IPS DF 4.7 (cell line): ENCODE results near the gene ENTPD6.

Source experiments
- DNase-seq: peaks from one replicate; pipeline ENCODE4 v3.0.0-alpha.2; 2013; ENCODE audit warnings: low spot score; ENCODE audit errors: extremely low read depth

The ENTPD6 gene

DNA sequence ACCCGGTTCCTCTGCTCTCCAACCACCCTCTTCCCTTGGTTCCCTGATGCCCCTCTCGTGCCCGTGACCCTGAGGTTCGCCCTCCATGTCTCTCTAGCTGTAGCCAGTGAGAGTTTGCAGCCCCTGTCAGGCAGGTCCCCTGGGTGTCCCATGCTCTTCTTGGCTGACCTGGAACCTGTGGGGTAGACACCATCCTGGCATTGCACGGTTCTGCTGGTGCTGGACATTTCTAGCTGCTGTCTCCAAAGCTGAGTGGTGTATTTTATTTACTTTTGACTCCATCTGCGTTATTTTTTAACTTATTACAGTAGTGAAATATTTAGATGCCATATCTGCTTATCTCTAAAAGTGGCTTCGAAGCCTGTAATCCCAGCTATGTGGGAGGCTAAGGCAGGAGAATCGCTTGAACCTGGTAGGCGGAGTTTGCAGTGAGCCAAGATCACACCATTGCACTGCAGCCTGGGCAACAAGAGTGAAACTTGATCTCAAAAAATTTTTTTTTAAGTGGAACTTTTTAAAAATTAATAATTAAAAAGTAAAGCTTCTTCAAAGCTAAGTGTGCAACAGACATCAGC lies 12.5 kb downstream of the ENTPD6 start:
- DNase-seq, result no peak

DNA sequence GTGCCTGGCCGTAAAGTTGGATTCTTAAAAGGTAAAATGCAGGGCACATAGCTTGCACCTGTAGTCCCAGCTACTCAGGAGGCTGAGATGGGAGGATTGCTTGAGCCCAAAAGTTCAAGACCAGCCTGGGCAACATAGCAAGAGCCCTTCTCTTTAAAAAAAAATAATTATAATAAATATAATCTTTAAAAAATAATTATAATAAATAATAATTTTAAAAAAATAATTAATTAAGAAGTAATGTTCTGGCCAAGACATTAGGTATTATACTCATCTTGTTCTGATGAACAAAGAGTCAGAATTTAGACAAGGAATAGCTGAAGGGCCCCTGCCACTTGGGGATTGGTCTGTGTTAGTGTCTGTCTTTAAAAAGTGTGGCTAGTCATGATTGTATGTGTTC lies 13.9 kb downstream of the ENTPD6 start:
- no peak for DNase-seq

DNA sequence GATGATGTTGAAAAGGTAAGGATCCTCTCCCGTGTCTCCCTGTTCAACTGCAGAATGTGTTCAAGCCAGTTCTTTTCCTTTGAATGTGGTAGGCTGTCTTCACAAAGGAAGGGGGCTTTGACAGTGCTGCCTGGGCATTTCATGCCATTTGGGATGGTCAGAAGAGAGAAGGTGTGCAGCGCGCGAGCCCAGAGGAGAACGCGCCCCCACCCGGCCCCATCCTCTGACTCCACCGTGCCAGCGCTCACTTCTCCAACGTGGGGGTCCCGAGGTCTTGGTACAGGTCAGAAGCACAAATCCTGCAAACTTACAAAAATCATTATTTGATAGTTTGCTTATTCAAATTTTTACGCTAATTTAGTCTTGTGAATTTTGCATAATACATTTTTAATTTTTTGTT lies 14.4 kb downstream of the ENTPD6 start:
- no peak for DNase-seq

DNA sequence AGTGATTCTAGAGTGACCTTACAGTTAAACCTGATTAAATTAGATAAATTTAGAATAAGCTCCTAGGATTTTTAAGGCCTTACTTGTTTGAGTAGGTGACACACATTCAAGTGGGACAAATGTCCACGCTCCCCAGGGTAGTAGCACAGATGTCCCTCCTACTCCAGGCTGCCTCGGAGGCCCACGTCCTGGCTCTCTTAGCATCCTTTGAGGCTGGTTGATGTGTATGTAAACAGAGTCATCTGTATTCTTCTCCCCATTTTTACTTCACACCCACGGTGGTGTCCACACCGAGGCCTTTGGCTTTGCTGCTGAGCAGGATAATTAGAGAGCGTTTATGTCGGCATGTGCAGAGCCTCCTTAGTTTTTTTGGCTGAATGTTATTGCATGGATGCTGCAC lies 15.8 kb downstream of the ENTPD6 start:
- DNase-seq, result no peak

DNA sequence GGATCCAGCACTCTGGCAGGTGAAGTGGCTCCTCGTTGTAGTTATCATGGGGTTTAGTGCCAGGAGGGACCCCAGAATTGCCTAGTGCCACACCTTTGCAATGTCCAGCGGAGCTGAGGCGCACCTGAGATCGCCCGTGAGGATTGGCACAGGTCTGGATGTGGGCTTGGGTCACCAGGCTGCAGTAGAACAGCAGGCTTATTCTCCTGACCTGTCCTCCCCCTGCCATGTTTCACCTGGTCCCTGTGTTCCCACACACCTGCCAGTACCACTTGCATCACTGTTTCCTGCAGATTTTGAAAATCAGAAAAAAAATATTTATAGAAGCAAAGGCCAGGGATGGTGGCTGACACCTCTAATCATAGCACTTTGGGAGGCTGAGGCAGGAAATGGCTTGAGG lies 16.7 kb downstream of the ENTPD6 start:
- no peak for DNase-seq

DNA sequence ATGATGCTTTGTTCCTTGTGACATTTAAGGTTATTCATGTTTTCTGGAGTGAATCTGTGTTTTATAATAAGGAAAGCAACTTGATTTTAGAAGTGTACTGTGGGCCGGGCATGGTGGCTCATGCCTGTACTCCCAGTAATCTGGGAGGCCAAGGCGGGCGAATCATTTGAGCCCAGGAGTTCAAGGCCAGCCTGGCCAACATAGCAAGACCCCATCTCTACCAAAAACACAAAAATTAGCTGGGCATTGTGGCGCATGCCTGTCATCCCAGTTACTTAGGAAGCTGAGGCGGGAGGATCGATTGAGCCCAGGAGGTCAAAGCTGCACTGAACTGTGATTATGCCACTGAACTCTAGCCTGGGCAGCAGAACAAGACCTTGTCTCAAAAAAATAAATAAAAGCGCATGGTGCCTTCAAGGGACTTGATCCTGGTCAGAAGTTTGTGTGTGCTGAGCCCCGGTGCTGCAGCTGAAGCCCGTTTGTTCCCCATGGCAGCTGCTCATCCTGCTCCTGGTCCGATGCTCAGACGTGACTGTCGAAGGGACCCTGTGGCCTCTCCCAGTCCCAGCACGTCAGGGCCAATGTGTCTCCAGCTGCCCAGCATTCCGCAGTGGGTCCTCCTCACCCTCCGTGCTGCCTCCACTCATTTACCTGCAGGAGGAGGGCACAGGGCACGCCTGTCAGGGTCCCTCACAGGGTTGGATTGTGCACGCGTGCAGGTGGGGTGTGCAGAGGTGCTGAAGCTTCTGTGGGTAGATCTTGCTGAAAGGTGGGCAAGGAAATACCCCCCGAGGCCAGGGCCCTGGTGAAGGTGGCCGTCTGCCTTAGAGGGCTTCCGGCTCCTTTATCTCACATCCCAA lies 18.3 kb downstream of the ENTPD6 start:
- no peak for DNase-seq

DNA sequence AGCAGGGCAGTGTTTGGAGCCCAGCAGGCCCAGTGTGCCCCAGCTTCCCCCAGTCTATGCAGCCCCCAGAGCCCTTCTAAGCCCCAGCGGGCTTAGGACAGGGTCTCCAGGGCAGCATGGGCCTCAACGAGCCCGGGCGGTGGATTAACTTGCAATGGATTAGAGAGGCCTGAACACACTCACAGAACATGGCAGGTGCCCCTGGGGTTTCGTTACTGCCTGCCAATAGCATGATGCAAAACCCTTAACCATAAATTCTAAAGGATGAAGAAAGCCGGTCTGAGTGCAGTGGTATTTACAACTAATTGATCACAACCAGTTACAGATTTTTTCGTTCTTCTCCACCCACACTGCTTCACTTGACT lies 18.9 kb downstream of the ENTPD6 start:
- no peak for DNase-seq

DNA sequence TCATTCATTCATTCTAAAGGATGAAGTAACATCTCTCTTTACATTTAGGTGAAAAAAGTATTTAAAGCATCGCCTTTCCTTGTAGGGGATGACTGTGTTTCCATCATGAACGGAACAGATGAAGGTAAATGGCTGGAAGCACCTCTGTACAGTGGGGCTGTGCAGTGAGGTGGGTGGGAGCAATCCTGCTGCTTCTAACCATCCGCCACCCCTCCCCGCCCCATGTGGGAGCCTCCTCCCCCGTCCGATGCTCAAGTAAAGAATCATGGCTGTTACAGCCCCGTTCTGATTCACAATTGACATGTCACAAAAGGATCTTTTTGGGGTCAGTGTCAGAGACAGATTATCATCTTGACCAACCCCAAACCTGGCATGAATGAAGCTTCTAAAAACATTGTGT lies 19.3 kb downstream of the ENTPD6 start:
- DNase-seq, result no peak

DNA sequence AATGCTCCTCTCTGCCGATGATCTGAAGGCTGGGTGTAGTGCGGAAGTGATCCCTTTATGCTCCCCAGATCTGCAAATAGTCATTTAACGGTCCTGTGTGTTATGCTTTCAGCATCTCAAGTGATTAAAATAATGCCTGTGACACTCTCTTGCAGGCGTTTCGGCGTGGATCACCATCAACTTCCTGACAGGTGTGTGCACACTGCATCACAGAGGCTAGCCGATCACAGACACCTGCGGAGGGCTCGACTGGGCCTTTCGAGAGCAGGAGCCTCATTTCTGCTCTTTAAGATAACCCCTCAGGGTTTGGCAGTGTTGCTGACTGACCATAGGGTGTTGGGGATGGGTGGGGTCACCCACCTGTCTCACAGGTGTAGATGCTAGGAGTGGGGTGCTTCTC lies 20.0 kb downstream of the ENTPD6 start:
- DNase-seq, result no peak

DNA sequence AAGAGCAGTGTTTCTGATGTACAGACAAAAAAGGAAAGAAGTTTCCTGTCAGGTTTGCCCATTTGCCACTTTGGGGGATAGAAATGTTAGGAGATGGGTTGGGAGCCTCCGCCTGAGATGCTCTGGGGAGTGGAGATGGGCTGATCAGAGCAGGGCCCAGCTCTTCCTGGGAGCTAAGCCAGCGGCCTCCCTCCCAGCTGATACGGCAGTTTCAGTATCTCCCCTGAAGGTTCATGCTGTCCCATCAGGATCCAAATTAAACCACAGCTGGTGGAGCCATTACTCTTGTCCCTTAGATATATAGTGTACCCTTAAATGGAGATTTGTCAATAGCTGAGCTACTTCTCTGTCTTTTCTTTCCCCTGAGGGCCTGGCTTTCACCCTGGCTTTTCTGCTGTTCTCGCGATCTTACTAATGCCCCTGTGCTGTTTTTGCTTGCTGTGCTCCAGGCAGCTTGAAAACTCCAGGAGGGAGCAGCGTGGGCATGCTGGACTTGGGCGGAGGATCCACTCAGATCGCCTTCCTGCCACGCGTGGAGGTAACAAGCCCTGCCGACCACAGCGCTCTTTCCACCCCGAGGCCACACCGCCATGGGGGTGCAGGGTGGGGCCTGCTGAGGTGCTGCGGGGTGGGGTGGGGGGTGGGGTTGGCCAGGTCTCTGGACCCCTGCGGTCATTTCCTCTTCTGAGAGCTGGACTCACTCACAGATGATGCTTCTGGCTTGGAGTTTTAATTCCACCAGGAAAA lies 20.9 kb downstream of the ENTPD6 start:
- no peak for DNase-seq

DNA sequence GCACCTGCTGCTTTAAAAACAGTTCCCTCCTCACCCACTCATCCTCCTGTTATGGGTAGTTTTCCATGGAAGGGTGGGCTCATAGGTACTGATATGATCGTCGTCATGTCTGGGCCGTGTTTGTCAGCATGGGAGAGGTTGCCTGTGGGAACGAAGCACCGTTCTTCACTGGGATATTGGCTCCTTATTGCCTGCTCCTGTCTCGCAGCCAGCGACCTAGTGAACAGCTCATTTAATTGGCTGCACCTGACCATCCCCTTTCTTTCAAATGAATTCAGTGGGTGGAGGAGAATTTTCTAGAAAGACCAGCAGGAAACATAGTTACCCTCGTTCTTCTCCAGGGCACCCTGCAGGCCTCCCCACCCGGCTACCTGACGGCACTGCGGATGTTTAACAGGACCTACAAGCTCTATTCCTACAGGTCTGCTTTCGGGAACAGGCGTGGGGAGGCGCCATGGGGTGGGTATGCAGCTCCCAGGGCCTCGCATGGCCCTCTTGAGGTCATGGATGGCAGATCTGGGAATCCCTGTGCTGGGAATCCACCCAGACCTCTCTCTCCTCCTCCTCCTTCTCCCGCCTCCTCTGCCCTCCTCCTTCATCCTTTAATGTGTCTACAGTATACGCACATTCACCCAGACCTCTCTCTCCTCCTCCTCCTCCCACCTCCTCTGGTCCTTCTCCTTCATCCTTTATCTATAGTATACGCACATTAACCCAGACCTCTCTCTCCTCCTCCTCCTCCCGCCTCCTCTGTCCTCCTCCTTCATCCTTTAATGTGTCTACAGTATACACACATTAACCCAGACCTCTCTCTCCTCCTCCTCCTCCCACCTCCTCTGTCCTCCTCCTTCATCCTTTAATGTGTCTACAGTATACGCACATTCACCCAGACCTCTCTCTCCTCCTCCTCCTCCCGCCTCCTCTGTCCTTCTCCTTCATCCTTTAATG lies 21.9 kb downstream of the ENTPD6 start:
- no peak for DNase-seq

DNA sequence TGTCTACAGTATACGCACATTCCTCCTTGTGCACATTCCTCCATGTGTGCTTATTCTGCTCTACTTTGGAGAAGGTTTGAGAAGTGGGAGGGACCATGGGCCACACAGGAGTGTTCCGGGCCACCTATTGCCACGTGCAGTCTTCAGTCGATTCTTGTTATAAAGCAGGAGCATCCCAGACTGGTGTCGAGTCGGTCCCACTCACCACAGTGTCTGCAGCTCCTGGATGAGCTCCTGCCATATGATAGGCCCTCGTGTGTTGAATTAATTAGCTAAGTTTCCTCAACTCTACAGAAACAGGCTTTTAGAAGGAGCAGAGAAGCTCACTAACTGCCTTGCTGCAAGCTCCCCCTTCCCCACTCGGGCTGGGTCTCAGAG lies 22.6 kb downstream of the ENTPD6 start:
- no peak for DNase-seq

DNA sequence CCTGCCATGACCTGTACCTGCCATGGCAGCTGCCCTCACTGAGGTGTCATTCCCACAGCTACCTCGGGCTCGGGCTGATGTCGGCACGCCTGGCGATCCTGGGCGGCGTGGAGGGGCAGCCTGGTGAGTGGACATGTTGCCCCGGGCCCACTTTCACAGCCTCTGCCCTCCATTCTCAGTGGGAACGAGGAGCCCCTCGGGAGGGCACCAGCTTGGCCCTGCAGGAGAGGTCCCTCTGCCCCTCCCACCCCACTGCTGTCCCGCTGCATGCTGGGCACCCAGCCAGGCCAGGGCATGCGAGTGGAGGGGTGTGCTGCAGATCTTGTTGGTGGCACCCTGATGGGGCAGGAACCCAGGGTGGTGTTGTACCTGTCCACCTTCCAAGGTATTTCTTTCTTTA lies 23.0 kb downstream of the ENTPD6 start:
- no peak for DNase-seq

DNA sequence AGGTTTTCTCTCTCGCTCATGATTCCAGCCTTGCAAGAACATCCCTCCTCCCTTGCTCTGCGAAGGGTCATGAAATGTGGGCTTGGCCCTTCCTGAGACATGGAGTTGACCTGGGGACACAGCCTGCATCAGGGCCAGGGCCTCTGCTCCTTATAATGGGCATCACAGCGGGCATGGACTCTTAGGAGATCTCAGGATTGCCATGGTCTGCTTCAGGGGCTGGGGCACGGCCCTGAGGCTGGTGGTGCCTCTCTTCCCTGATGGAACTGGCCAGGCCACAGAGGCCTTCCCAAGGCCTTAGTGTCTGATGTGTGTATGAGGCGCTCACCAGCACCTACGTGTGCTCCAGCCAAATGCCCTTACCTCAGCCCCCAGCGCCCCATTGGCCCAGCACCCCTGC lies 23.9 kb downstream of the ENTPD6 start:
- DNase-seq, result no peak

DNA sequence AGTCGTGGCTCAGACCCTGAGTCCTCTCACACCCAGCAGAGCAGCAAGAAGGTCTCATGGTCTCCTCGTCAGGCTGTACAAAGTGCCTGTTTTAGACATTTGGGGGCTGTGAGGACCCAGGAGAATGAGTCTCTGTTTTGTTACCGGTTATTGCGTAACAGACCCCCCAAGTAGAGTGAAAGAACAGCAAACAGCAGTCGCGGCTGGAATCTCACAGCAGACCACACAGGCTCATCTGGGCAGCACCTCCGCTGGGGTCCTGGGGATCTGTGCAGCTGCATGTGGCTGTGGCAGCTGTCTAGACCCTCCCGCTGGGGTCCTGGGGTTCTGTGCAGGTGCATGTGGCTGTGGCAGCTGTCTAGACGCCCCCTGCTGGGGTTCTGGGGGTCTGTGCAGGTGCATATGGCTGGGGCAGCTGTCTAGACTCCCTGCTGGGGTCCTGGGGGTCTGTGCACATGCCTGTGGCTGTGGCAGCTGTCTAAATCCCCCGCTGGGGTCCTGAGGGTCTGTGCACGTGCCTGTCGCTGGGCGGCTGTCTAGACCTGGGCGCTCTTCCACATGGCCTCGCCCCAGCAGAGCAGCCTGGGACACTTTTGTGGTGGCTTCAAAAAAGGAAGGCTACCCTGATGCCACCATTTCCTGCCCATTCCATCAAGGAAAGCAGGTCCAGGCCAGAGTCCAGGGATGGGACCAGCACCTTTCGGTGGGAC lies 24.7 kb downstream of the ENTPD6 start:
- no peak for DNase-seq

DNA sequence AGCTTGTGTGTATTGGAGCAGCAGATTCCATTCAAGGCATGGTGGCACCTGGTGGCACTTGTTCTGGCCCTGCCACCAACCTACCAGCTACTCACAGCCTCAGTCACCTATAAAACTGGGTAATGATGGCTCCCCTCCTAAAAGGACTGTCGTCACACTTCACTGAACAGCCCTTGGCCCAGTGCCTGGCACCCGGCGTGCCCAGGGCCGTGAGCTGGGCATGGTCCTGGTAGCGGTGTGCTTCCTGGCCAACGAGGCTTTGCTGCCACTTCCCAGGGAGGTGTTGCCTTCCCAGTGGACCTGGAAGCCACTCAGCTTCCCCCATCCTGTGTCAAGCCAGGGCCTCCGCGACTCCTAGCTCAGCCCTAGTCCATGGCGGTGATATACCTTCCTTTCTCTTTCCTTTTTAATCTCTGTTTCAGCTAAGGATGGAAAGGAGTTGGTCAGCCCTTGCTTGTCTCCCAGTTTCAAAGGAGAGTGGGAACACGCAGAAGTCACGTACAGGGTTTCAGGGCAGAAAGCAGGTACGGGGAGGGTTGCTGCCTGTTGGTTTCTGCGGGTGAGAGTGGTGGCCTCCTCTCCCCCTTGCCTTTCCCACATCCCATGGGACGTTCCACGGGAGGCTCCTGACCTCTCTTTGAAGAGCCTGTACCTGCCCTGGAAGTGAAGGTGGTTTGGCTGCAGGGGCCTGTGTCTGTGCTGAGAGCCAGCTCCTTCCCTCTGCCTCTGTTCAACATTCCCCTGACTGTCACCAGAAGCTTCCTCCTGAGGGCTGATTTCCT lies 25.5 kb downstream of the ENTPD6 start:
- no peak for DNase-seq

DNA sequence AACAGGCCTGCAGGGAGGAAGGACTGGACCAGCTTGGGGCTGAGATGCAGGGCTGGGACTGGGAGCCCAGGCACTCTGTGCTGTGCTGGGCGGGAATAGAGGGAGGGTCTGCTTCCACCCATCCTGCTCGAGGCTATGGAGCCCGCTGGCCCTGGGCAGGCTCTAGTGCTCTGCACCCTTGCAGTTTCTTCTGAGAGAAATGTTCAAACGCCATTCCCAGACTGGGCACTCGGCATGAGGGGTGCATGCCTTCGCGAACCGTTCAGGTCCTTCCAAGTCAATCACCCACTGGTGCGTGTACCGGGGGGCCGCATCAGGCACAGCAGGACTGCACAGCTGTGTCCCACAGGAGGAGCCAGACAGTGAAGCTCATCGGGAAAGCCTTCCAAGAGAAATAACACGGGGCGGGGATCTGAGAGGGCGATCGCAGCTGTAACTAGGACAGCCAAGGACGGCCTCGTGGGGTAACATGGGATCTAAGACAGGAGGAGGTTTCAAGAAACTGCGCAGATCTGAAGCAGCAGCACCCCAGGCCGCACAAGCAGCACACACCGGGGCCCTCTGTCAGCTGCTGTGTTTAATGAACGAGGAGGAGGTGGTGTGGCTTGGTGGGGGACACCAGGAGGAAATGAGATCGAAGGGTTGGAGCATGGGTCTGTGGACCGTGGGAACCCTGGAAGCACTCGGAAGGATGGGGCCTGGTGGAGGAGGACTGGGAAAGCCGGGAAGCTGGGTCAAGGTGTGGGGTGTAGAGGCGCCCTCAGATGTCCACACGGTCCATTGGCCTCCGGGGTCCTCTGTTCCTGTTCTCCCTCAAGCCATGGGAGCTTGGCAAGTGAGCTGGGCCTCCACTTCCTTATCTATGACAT lies 26.3 kb downstream of the ENTPD6 start:
- no peak for DNase-seq

DNA sequence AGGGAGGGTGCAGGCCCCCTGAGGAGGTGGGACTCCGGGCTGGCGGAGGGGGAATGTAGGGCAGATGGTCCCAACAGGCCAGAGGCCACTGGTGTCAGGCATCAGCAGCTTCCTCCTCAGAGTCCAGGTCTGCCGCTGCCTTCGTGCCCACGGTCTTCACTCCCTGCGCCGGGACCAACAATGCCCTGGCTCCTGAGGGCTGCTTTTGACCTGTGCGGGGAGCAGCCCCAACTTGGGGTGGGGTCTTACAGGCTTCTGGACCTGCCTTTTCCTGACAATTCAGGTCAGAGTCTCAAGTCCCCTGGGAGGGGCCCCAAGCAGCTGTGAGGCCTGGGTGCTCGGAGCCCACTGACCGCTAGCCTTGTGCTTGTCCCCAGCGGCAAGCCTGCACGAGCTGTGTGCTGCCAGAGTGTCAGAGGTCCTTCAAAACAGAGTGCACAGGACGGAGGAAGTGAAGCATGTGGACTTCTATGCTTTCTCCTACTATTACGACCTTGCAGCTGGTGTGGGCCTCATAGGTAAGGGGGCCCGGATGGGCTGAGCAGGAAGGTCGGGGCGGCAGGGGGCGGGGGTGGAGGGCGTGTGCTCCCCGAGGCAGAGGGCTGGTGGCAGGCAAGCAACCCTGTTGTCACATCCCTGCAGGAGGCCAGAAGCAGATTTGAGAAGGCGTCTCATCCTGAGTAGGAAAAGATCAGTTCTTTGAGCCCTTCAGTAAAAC lies 27.1 kb downstream of the ENTPD6 start:
- no peak for DNase-seq
